ENCODE results near the gene DOCK7. TPM values are rescaled to one million over a fixed set of nuclear protein-coding genes. Genes with fewer than 3 reads are reported as not detected.

Gene DOCK7
- total and polyA plus RNA-seq, 10 donors = 3.3 to 48.3 (median 30.3) TPM

DNA sequence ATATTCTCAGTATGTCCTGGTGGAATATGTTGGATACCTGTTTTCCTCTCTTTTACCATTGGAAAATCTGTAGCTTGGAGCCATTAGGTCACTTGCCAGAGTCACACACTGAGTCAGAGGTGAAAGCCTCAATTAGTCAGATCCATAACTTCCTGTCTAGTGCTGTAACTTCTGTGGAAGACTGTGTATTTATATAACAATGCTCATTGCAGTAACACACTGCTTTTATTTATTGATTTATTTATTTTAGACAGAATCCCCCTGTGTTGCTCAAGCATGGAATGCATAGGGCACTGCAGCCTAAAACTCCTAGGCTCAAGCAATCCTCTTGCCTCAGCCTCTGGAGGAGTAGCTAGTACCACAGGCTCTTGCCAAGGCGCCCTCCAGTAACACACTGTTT lies 1.3 kb upstream of the DOCK7 start:
- intact Hi-C loops (cut with DNase I; ENCODE audit: low total_unique reads) = no loop called here
- Histone ChIP-seq H3K27ac (peak overlapping the region in 6 of 8 donors; percentile 4 to 89 (median 62)), H3K4me3 (peak overlapping the region in 2 of 8 donors; percentile 78 to 81), H3K27me3 (replicated peaks in 1 of 7) (peaks cover 0 to 8% (median 0%) of the 10 kb centered on the region in 7 donors), H3K9me3 (no peaks in the 10 kb centered on the region), H3K4me1 (peaks cover 18 to 53% (median 40%) of the 10 kb centered on the region in 6 donors), H3K36me3 (no peaks in the 10 kb centered on the region)
- TF ChIP-seq POLR2AphosphoS5 (IDR thresholded peaks at IDR 0.05) (no peak), POLR2A (IDR thresholded peaks at IDR 0.05) (no peak), CTCF (IDR thresholded peaks at IDR 0.05 in 8 of 11, conservative IDR thresholded peaks at IDR 0.05 in 3 of 11) (no peak)
- DNase-seq = no peak
- 88 to 97% (median 94%) methylated on average over 1 of the region's 1 CpG for WGBS, 5 donors

DNA sequence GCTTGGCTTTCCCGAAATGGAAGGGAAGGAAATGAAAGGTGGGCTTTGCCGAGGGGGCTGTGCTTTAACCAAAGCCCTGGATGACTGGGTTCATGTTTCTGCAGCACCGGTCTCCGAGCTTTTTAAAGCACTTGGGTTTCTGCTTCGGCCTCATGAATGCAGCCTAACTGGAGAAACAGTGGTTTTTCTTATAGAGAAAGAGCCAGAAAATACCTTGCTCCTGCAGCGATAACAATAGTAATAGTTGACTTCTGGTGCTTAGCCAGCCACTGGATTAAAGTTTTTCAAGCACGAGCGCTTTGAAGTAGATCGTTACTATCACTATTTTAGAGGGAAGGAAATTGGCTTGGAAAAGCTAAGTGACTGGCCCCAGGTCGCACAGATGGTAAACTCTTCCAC lies 500 bp upstream of the DOCK7 start:
- Histone ChIP-seq H3K36me3 (no peaks in the 10 kb centered on the region), H3K9me3 (no peaks in the 10 kb centered on the region), H3K4me1 (peaks cover 18 to 55% (median 41%) of the 10 kb centered on the region in 6 donors), H3K27me3 (replicated peaks in 1 of 7) (peaks cover 0 to 8% (median 0%) of the 10 kb centered on the region in 7 donors), H3K4me3 (peak overlapping the region; percentile 63 to 81 (median 75)), H3K27ac (peak overlapping the region; percentile 72 to 89 (median 86))
- intact Hi-C loops (cut with DNase I; ENCODE audit: low total_unique reads) = no loop called here
- no peak for TF ChIP-seq POLR2A (IDR thresholded peaks at IDR 0.05)
- TF ChIP-seq POLR2AphosphoS5 (IDR thresholded peaks at IDR 0.05) = no peak
- TF ChIP-seq CTCF (IDR thresholded peaks at IDR 0.05 in 8 of 11, conservative IDR thresholded peaks at IDR 0.05 in 3 of 11) = no peak
- WGBS, 5 donors = 0 to 3% (median 1%) methylated on average over 10 of the region's 10 CpGs
- no peak for DNase-seq

DNA sequence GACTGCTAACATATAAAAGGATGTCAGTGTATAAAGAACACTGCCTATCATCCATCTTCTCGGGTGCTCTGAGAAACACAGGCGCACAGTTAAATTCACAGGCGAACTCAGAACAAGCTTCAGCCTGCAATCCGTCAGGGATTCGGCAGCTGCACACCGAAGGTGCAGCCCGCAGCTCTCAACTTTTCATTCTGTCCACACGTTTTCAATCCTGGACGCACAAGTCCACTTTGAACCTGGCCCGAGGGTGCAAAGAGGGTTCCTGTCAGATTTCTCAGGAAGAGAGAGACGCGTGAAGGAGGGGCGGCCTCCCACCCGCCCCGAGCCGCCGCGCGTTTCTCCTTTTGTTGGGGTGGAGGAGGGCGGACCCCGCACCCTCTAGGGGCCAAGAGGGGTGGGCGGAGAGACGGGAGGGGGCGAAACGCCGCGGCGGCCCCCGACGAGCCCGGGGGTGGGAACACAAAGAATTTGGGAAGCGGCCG lies 724 bp downstream of the DOCK7 start:
- TF ChIP-seq POLR2AphosphoS5 (IDR thresholded peaks at IDR 0.05) (no peak), POLR2A (IDR thresholded peaks at IDR 0.05) (no peak), CTCF (IDR thresholded peaks at IDR 0.05 in 8 of 11, conservative IDR thresholded peaks at IDR 0.05 in 3 of 11) (no peak)
- H3K4me1 ChIP-seq = peaks cover 18 to 55% (median 42%) of the 10 kb centered on the region in 6 donors
- 0 to 1% (median 1%) methylated on average over 29 to 33 of the region's 33 CpGs for WGBS, 5 donors
- H3K4me3 ChIP-seq = peak overlapping the region; percentile 63 to 81 (median 75)
- no peak for DNase-seq
- H3K27ac ChIP-seq = peak overlapping the region; percentile 72 to 89 (median 86)
- no peaks in the 10 kb centered on the region for H3K36me3 ChIP-seq
- intact Hi-C loops (cut with DNase I; ENCODE audit: low total_unique reads) = no loop called here
- H3K27me3 ChIP-seq (replicated peaks in 1 of 7) = peaks cover 0 to 8% (median 0%) of the 10 kb centered on the region in 7 donors
- no peaks in the 10 kb centered on the region for H3K9me3 ChIP-seq

- no peak for DNase-seq
- Histone ChIP-seq H3K36me3 (no peaks in the 10 kb centered on the region), H3K4me1 (peaks cover 18 to 55% (median 42%) of the 10 kb centered on the region in 6 donors), H3K27ac (peak overlapping the region in 5 of 8 donors; percentile 86 to 89 (median 86)), H3K27me3 (replicated peaks in 1 of 7) (peaks cover 0 to 8% (median 0%) of the 10 kb centered on the region in 7 donors), H3K9me3 (no peaks in the 10 kb centered on the region), H3K4me3 (peak overlapping the region in 5 of 8 donors; percentile 74 to 81 (median 78))
- intact Hi-C loops (cut with DNase I; ENCODE audit: low total_unique reads) = no loop called here
- no peak for TF ChIP-seq CTCF (IDR thresholded peaks at IDR 0.05 in 8 of 11, conservative IDR thresholded peaks at IDR 0.05 in 3 of 11)
- WGBS, 5 donors = 81 to 92% (median 89%) methylated on average over 7 of the region's 7 CpGs
Observed at GRCh38 chr1:62686822-62687221, 1.4 kb downstream of the DOCK7 start.
